GM21619 (cell line): Measurements from ENCODE around the gene SLFN11.
"Not testable (repeated sequence)": the region's sequence is repeated elsewhere in the genome, so short reads cannot be mapped to it uniquely, and the experiment has no call there.

Source experiments
- ATAC-seq: cut with Tn5 transposase; IDR thresholded peaks from one replicate; pipeline ENCODE4 v1.9.1; 2021; ENCODE audit not compliant: unreplicated experiment

The SLFN11 gene

DNA sequence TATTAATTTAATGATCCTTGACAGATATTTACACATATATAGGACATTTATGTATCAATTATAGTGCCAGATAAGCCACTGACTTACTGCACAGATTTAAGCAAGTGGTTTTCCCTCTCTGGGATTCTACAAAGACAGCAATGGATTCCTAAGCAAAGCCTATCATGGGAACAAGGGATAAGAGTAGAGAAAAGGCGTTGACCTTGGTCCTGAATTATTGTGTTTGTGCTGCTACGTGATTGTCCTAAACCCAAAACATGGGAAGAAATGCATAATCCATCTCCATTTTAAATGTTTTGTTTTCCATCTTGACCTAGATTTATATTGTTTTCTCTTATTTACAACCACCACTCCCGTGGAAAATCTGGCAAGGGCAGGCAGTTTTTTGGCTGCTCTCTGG, 14.0 kb downstream of the SLFN11 start:
- ATAC-seq = no peak

DNA sequence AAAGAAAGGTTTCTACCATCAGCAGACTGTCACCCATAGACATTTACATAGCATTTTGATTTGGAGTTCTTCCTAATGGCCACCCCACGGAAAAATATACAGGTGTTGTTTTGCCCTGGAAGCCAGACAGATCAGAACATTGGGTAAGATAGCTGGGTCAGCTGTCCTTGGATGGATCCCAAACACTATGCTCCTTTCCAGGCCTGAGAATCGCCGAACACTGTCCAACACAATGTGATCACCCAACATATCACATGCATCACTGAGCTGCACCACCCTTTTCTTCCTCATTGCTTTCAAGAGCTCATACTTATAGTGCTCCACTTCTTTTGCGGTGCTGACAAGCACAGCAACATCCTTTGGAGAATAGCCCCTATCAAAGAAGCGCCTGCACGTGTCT, 21.1 kb downstream of the SLFN11 start:
- no peak for ATAC-seq

DNA sequence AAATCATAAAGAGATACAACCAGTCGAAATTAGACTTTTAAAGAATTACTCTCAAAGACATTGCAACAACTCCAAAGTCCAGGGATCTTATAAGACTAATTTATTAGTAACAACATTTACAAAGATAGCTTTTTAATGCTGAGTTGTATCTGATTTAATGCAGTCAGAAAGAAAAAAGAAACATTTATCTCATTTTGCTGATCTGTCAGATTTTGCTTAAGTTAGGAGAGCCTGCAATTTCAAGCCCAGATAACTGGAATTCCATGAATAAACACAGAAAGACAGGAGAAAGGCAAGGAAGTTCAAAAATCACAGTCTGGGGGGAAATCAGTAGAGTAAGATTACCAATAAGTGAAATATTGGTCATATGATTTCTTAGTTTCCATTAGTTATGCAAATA, 22.9 kb downstream of the SLFN11 start:
- ATAC-seq = no peak

DNA sequence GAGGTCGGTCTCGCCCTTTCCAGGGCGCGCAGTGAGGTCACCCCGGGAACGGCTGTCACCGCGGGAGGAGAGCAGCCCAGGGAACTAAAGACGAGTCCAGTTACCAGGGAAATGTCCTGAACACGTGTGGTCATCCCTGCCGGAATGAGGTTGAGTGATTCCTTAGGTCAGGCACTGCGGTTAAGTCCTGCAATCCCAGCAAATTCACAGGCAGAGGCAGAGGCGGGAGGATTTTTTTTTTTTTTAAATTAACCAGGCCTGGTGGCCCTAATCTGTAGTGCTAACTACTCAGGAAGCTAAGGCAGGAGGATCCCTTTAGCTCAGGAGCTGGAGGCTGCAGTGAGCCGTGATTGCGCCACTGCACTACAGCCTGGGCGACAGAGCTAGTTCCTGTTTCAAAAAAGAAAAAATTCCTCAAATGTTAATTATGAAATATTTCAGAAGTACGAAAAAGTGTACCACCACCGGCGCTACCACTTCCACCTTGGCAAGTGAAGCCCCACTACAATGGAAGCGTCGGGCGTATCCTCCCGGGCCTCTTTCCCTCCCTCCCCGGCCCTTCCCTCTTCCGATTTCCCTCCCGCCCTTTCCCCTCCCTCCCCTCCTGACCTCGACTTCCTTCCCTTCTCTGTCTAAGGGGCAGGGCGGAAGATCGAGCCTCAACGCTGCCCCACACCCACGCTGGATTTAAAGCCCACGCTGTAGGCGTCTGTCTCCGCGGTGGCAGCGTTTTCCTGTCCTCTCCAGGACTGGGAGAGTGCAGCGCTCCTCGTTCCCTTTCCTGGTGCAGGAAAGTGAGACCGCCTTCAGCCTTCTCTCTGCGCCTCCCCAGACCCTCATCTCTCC, 27.3 kb downstream of the SLFN11 start:
- no peak for ATAC-seq

DNA sequence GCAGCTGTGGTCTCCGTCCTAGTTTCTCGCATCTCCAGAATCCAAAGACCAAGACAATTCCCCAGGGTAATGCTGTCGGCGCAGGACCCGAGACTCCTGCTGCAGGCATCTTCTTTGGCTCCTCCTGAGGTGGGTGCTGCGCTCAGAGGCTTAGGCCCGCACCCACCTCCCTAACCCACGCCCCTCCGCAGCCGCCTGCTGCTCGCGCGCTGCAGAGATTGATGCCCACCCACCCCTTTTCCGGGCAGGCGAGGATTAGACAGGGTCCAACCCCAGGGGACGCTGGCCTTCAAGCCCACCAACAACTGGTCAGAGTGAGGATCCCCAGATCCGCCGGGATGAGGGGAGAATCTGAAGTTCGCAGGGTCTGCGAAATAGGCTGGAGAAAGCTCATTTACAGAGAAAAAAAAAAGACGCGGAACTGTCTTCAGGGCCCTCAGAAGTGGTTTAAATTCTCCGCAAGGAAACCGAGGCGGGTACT, 27.9 kb downstream of the SLFN11 start:
- ATAC-seq = no peak

DNA sequence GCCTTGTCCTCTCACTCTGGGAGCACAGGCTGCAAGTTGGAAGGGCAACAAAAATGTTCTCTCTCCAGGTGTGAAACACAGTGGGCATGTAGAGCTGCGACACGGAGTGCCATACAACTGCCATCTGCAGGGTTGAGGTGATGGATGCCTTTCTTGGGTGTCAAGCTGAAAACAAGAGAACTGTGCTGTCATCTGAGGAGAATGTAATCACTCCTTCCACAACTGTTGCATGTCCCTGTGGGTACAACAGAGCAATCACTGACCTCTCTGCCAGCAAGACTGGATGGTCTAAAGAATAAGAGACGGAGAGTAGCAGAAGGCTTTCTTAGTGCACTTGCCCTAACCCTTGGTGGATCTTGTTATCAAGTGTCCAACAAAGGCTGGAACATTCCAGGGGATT, 29.2 kb downstream of the SLFN11 start:
- ATAC-seq = no peak

DNA sequence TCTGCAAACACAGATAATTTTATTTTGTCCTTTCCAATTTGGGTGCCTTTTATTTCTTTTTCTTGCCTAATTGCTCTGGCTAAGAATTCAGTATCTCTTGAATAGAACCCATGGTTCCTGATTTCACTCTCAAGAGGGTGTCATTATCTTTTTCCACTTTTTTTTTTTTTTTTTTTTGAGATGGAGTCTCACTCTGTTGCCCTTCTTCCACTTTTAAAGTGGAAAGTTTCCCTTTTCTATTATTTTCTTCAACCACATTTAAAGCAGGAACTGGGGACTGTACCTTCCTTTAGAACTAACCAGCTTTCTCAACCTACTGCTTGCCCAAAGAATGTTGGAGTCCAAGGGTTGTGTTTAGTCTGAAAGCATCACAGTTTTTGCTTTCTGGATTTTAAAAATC, 31.1 kb downstream of the SLFN11 start:
- ATAC-seq = no peak

DNA sequence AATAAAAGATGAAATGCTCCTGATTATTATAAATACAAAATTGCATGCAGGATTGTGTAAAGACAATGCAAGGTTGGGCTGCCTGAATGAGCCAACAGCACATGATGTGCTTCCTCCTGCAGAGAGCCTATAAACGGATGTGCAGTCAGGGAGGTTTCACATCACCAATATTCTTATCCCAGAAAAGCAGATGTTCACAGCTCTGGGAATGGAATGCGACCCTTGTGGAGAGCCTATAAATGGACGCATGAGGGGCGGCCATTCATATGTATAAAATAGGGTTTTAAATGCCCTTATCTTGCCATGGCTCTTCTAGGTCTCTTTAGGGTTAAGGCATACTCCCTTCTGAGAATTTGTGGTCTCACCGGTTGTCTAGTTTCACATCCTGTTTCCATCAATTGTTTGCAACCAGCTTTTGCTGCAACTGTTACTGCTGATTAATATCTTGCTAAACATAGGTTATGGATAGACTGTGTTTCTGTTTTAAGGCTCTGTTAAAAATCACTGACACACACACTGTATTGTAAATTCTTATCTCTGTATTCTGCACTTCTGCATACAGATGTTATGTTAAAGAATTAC, 31.9 kb downstream of the SLFN11 start:
- no peak for ATAC-seq

DNA sequence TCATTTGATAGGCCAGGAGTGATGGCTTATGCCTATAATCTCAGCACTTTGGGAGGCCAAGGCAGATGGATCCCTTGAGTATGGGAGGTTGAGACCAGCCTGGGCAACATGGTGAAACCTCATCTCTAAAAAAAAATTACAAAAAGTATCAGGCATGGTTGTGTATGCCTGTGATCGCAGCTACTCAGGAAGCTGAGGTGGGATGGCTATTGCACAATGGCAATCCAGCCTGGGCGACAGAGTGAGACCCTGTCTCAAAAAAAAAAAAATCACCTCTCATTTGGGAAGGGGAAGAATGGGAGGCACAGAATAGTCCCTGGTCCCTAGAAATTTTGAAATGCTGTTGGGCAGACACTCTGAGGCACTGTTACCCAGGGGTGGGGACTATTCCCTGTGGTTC, 35.2 kb downstream of the SLFN11 start:
- ATAC-seq = no peak

DNA sequence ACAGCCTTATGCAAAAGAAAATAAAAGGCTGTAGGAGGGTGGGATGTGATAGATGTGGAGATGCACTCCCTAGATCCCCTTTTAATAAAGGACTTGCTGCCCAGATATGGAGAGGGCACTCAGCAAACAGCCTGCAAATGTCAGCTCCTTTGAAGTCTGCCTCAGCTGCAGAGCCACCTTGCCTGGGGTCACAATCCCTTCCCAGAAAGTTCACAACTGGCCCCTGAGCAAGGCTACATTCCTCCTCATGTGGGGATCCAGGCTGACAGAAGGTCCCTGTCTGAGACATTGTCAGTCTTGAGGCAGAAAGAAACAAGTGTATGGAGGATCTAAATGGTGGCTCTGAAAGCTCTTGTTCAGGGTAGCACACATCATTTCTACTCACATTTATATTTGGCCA, 36.1 kb downstream of the SLFN11 start:
- ATAC-seq = no peak

DNA sequence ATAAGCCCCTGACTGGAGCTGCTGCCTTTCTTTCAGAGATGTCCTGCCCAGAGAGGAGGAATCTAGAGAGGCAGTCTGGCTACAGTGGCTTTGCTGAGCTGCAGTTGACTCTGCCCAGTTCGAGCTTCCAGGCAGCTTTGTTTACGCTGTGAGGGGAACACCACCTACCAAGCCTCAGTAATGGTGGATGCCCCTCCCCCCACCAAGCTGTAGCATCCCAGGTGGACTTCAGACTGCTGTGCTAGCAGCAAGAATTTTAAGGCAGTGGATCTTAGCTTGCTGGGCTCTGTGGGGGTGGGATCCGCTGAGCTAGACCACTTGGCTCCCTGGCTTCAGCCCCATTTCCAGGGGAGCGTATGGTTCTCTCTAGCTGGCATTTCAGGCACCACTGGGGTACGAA, 39.8 kb downstream of the SLFN11 start:
- ATAC-seq = not testable (repeated sequence)

DNA sequence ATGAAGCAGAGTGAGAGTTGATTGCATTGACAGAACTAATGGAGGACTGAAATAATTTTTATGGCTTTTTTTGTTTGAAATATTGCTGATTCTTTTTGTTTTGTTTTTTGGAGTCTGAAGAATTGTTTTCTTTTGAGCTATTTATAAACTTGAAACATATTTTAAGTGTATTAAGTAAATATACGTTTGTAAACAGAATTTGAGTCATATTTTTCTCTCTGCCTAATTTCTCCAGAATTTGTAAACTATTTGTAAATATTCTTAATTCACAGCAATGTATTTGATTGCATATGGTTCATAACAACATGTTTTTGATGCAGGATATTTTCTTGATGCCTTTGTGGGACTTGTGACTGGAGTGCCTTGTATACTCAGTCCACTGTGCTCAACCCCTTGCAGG, 50.7 kb downstream of the SLFN11 start:
- no peak for ATAC-seq

DNA sequence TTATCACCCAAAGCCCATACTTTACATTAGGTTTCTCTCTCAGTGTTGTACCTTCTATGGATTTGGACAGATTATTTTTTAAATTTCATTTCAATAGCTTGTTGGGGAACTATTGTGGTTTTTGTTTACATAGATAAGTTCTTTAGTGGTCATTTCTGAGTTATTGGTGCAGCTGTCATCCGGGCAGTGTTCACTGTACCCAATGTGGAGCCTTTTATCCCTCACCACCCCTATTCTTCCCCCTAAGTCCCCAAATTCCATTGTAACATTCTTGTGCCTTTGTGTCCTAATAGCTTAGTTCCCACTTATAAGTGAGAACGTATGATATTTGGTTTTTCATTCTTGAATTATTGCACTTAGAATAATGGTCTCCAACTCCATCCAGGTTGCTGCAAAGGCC, 57.5 kb downstream of the SLFN11 start:
- no peak for ATAC-seq

DNA sequence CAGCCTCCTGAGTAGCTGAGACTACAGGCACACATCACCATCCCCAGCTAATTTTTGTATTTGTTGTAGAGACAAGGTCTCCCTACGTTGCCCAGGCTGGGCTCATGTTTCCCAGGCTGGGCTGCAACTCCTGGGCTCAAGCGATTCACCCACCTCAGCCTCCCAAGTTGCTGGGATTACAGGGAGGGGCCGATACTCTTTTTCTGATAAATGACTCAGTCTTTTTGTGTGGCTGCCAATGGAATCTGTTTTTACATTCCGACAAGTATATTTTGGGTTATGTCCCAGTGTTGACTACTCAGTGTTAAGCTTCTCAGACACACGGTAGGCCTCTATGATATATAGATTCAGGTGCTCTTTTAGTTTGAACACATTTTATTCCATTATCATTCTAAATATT, 58.1 kb downstream of the SLFN11 start:
- ATAC-seq = no peak

DNA sequence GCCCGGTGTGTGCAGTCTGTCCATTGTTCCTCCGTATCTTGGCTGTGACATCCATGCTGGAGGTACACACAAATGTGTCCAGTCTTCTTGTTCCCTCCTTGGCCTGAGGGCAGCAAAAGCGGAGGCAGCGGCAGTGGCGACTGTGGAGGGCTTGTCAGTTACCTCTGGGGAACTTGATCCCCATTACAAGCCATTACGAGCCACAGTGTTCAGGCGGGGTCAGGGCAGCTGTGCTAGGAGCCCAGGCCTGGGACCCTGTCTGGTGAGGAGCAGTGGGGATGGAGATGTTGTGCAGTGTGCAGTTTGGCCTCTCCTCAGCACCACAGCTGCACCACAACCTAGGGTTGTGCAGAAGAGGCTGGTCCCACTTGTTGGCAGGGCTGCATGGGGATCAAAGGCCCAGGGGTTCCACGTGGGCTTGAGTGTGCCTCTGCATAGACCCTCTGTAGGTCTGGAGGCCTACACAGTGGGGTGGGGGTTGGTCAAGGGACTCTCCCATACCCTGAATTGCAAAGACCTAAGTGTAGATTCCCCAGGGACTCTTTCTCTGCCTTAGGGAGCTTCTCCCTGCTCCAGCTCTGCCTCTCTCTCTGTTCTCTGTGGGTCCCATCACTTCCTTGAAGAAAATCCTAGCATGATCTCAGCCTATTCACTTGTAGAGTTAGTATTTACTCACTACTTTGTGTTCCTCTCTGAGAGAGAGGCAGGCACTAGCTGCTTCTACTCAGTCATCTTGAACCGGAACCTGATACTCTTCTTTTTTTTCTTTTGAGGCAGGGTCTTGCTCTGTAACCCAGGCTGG, 58.8 kb downstream of the SLFN11 start:
- ATAC-seq = no peak

DNA sequence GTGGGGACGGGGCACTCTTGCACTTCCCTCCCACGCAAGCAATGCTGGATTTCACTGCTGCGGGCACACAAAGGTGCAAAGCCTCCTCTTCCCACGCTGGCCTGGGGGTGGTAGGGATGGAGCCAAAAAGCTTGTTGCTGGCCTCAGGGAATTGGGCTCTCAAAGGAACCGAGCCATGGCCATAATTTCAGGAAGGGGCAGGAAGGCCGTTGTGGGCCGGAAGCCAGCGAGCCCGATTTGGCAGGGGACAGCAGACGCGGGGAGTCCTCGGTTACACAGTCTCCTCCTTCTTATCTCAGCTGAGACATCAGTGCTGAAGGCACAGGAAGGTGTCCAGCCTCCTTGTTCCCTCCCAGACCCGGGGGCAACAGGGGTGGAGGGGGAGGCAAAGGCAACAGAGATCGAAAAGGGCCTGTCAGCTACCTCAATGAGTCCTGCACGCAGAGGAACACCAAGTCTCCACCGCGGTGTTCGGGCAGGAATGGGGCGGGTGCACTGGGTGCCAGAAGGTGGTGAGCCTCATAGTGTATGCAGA, 59.5 kb downstream of the SLFN11 start:
- ATAC-seq = no peak

DNA sequence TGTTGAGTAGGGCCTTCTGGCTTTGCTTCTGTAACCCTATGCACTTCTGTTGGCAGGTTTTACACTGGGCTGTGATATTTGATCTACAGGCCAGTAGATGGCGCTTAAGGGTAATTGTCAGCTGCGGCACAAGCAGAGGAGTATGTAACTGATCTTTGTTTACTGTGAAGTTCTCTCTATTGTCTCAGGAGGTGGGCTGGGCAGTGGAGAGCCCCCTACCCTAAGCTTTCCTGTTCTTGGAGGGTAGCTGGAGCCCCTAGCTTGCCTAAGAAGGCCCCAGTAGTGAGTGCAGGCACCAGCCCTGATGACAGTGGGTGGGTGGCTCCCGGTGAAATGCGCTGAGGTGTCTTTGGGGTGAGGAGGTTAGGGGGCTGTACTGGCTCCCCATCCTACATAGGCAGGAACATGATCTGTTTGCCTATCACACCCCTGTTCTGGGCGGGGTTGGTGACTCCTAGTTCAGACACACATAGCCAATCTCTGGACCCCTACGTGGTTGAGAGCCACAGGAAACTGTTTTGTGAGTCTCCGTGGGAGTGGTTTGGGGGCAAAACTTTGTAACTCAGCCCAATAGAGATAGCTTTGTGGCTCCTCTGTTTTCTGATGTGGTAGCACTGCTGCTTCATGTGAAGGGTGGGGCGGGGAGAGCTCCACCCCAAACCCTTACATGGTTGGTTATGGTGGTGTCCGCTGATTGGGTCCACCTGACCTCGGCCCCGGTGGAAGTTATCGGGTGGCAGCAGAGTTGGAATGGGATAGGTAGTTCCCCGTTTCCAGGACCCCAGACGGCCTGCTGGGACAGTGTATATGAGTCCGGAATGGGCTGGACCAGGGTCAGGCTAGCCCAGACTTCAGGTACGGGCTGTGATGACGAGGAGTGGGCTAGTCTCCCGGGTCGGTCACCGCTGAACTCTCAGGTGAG, 60.4 kb downstream of the SLFN11 start:
- ATAC-seq = peak; percentile 73

DNA sequence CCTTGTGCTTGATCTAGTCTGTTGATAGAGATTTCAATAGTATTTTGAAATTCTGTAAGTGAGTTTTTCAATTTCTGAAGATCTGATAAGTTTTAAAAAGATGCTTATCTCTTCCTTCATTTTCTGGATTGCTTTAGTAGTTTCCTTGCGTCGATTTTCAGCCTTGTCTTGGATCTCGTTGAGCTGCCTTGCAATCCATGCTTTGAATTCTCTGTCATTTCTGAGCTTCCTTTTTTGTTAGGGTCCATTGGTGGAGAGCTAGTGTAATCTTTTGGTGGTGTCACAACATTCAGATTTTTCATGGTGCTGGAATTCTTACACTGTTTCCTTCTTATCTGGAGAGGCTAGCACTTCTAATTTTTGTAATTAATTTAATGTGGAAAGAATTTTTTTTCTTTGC, 61.1 kb downstream of the SLFN11 start:
- no peak for ATAC-seq

DNA sequence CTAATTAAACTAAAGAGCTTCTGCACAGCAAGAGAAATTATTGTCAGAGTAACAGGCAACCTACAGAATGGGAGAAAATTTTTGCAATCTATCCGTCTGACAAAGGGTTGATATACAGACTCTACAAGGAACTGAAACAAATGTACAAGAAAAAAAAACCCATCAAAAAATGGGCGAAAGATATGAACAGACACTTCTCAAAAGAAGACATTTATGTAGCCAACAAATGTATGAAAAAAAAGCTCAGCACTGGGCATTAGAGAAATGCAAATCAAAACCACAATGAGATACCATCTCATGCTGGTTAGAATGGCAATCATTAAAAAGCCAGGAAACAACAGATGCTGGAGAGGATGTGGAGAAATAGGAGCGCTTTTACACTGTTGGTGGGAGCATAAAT, 64.1 kb downstream of the SLFN11 start:
- not testable (repeated sequence) for ATAC-seq
